ENCODE measurements around the gene LEKR1. TPM values are rescaled to one million over a fixed set of nuclear protein-coding genes. Genes with fewer than 3 reads are reported as not detected.

LEKR1 gene
- total and polyA plus RNA-seq, 2 of the 13 experiments (the other 11 are each of a cell fraction or from before 2014, with no cell fraction given) = 0.49 to 1.5 TPM

DNA sequence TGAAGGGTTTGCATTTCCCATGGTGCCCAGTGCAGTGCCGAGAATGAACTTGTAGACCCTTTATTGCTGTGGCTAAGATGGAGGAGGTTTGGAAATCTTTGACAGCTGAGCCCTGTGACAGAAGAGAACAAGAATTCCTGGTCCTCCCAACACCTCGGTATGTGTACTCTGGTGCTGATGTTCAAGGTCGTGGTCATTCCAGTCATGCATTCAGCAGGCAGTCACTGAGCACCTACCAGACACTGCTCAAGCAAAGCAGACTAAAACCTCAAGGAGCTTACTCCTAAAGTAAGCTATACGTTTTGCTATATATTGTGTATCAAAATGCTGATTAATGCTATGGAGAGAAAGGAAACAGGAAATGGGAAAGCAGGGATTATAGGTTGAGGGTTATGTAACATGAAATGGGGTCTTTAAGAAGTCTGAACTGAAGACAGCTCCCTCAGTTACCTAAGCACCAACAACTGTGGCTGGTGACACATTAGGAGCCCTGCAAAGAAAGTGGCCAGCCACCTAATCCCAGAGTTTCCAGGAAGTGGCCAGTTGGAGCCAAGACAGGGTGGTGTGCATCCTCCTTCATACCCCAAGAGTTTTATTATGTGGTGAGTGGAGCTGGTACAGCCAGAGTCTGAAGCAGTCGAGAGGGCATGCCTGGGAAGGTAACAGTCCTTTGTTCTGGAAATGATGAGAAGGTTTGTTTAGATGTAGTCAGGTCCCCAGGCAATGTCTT lies 268.8 kb downstream of the LEKR1 start (continued):
- TF ChIP-seq, protein P1, sequence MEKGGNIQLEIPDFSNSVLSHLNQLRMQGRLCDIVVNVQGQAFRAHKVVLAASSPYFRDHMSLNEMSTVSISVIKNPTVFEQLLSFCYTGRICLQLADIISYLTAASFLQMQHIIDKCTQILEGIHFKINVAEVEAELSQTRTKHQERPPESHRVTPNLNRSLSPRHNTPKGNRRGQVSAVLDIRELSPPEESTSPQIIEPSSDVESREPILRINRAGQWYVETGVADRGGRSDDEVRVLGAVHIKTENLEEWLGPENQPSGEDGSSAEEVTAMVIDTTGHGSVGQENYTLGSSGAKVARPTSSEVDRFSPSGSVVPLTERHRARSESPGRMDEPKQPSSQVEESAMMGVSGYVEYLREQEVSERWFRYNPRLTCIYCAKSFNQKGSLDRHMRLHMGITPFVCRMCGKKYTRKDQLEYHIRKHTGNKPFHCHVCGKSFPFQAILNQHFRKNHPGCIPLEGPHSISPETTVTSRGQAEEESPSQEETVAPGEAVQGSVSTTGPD (CRISPR knock-in tag; IDR thresholded peaks at IDR 0.05) = no peak
- TF ChIP-seq PHF21A (CRISPR knock-in tag; IDR thresholded peaks at IDR 0.05) (no peak), ZNF788 (CRISPR knock-in tag; IDR thresholded peaks at IDR 0.05; ENCODE audit: borderline replicate concordance) (peak; percentile 23; the same call in 1 of the 2 replicates), RBAK (CRISPR knock-in tag; IDR thresholded peaks at IDR 0.05) (no peak), TAF1 (CRISPR knock-in tag; IDR thresholded peaks at IDR 0.05) (no peak), CHD2 (IDR thresholded peaks at IDR 0.05; ENCODE audit: low read depth, low read length) (no peak), HDAC6 (IDR thresholded peaks at IDR 0.05; ENCODE audit: low read depth, low read length) (no peak), FOSL2 (CRISPR knock-in tag; IDR thresholded peaks at IDR 0.05) (peak; percentile 84), RARG (CRISPR knock-in tag; IDR thresholded peaks at IDR 0.05; ENCODE audit: low read depth) (no peak), ZNF644 (CRISPR knock-in tag; IDR thresholded peaks at IDR 0.05; ENCODE audit: low read depth) (0 out of 2 replicates have a peak, but pooled peaks have one; percentile 27), GZF1 (CRISPR knock-in tag; IDR thresholded peaks at IDR 0.05) (no peak), CBFB (CRISPR knock-in tag; IDR thresholded peaks at IDR 0.05) (no peak), ZNF562 (CRISPR knock-in tag; IDR thresholded peaks at IDR 0.05; ENCODE audit: borderline replicate concordance) (no peak), ZNF17 (CRISPR knock-in tag; IDR thresholded peaks at IDR 0.05) (no peak), RAD51 (IDR thresholded peaks at IDR 0.05; ENCODE audit: borderline replicate concordance) (no peak), GFI1 (CRISPR knock-in tag; IDR thresholded peaks at IDR 0.05; ENCODE audit: borderline replicate concordance) (no peak), RCOR2 (CRISPR knock-in tag; IDR thresholded peaks at IDR 0.05) (peak; percentile 75; the same call in 1 of the 2 replicates), ZKSCAN1 (IDR thresholded peaks at IDR 0.05; ENCODE audit: low read length) (no peak), ZSCAN21 (CRISPR knock-in tag; IDR thresholded peaks at IDR 0.05; ENCODE audit: borderline replicate concordance) (no peak), ZNF3 (CRISPR knock-in tag; IDR thresholded peaks at IDR 0.05) (0 out of 2 replicates have a peak, but pooled peaks have one; percentile 27), NCOA2 (CRISPR knock-in tag; IDR thresholded peaks at IDR 0.05) (peak; percentile 61; the same call in 1 of the 2 replicates), PHF20 (CRISPR knock-in tag; IDR thresholded peaks at IDR 0.05) (no peak), HBP1 (CRISPR knock-in tag; IDR thresholded peaks at IDR 0.05; ENCODE audit: low read depth) (0 out of 2 replicates have a peak, but pooled peaks have one; percentile 50)
- TF ChIP-seq, protein P2, sequence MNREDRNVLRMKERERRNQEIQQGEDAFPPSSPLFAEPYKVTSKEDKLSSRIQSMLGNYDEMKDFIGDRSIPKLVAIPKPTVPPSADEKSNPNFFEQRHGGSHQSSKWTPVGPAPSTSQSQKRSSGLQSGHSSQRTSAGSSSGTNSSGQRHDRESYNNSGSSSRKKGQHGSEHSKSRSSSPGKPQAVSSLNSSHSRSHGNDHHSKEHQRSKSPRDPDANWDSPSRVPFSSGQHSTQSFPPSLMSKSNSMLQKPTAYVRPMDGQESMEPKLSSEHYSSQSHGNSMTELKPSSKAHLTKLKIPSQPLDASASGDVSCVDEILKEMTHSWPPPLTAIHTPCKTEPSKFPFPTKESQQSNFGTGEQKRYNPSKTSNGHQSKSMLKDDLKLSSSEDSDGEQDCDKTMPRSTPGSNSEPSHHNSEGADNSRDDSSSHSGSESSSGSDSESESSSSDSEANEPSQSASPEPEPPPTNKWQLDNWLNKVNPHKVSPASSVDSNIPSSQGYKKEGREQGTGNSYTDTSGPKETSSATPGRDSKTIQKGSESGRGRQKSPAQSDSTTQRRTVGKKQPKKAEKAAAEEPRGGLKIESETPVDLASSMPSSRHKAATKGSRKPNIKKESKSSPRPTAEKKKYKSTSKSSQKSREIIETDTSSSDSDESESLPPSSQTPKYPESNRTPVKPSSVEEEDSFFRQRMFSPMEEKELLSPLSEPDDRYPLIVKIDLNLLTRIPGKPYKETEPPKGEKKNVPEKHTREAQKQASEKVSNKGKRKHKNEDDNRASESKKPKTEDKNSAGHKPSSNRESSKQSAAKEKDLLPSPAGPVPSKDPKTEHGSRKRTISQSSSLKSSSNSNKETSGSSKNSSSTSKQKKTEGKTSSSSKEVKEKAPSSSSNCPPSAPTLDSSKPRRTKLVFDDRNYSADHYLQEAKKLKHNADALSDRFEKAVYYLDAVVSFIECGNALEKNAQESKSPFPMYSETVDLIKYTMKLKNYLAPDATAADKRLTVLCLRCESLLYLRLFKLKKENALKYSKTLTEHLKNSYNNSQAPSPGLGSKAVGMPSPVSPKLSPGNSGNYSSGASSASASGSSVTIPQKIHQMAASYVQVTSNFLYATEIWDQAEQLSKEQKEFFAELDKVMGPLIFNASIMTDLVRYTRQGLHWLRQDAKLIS (CRISPR knock-in tag; IDR thresholded peaks at IDR 0.05) = no peak
- TF ChIP-seq, protein P3, sequence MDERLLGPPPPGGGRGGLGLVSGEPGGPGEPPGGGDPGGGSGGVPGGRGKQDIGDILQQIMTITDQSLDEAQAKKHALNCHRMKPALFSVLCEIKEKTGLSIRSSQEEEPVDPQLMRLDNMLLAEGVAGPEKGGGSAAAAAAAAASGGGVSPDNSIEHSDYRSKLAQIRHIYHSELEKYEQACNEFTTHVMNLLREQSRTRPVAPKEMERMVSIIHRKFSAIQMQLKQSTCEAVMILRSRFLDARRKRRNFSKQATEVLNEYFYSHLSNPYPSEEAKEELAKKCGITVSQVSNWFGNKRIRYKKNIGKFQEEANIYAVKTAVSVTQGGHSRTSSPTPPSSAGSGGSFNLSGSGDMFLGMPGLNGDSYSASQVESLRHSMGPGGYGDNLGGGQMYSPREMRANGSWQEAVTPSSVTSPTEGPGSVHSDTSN (CRISPR knock-in tag; IDR thresholded peaks at IDR 0.05) = no peak
